ENCODE data around the gene OTUD3.
A peak's percentile ranks its signal among the peaks of the same experiment; 100 is the strongest.

Gene OTUD3

GRCh38 chr1:19910650-19911049, 28.5 kb downstream of the OTUD3 start:
- Histone ChIP-seq H3K36me3 (ENCODE audit: low read length) (peaks cover 20% of the 10 kb centered on the region; the same call in 1 of the 2 replicates), H3K9ac (ENCODE audit: low read length) (no peak overlapping the region), H3F3A (ENCODE audit: insufficient read depth) (no peaks in the 10 kb centered on the region), H3K9me2 (replicated peaks; ENCODE audit: insufficient read depth, low read length) (no peaks in the 10 kb centered on the region), H3K4me2 (ENCODE audit: low read depth, low read length, poor library complexity, severe bottlenecking) (no peak overlapping the region), H3K9me3 (ENCODE audit: insufficient read depth, low read length) (no peaks in the 10 kb centered on the region), H3K27ac (ENCODE audit: low read depth, low read length) (no peak overlapping the region), H2AFZ (ENCODE audit: low read depth, low read length, severe bottlenecking) (no peak overlapping the region), H3K4me3 (ENCODE audit: insufficient read depth, low read length, poor library complexity, severe bottlenecking) (no peak overlapping the region), H4K20me1 (ENCODE audit: low read depth, low read length) (no peaks in the 10 kb centered on the region), H3K79me2 (ENCODE audit: insufficient read depth, low read length) (no peaks in the 10 kb centered on the region), H3K27me3 (ENCODE audit: low read length) (no peaks in the 10 kb centered on the region)
- TF ChIP-seq EZH2phosphoT487 (conservative IDR thresholded peaks at IDR 0.05; ENCODE audit: low read length), result no peak
- no peak for TF ChIP-seq CTCF (IDR thresholded peaks at IDR 0.05; ENCODE audit: insufficient read depth, low read length, poor library complexity, severe bottlenecking)

GRCh38 chr1:19918057-19918456, 35.9 kb downstream of the OTUD3 start:
- Histone ChIP-seq H3K27me3 (ENCODE audit: low read length) (no peaks in the 10 kb centered on the region), H3K27ac (ENCODE audit: low read depth, low read length) (no peak overlapping the region), H4K20me1 (ENCODE audit: low read depth, low read length) (no peaks in the 10 kb centered on the region), H3K4me2 (ENCODE audit: low read depth, low read length, poor library complexity, severe bottlenecking) (no peak overlapping the region), H2AFZ (ENCODE audit: low read depth, low read length, severe bottlenecking) (no peak overlapping the region), H3K36me3 (ENCODE audit: low read length) (no peaks in the 10 kb centered on the region), H3F3A (ENCODE audit: insufficient read depth) (no peaks in the 10 kb centered on the region), H3K4me3 (ENCODE audit: insufficient read depth, low read length, poor library complexity, severe bottlenecking) (no peak overlapping the region), H3K9ac (ENCODE audit: low read length) (no peak overlapping the region), H3K9me2 (replicated peaks; ENCODE audit: insufficient read depth, low read length) (no peaks in the 10 kb centered on the region), H3K79me2 (ENCODE audit: insufficient read depth, low read length) (no peaks in the 10 kb centered on the region), H3K9me3 (ENCODE audit: insufficient read depth, low read length) (no peaks in the 10 kb centered on the region)
- no peak for TF ChIP-seq EZH2phosphoT487 (conservative IDR thresholded peaks at IDR 0.05; ENCODE audit: low read length)
- TF ChIP-seq CTCF (IDR thresholded peaks at IDR 0.05; ENCODE audit: insufficient read depth, low read length, poor library complexity, severe bottlenecking), result peak; percentile 82

GRCh38 chr1:19920132-19920710, 38.0 kb downstream of the OTUD3 start:
- no peaks in the 10 kb centered on the region for H3K27me3 ChIP-seq (ENCODE audit: low read length)

More at GRCh38 chr1:19920132-19920710, 38.0 kb downstream of the OTUD3 start:
- Histone ChIP-seq H3K27ac (ENCODE audit: low read depth, low read length) (no peak overlapping the region), H3K36me3 (ENCODE audit: low read length) (no peaks in the 10 kb centered on the region), H3K9ac (ENCODE audit: low read length) (no peak overlapping the region), H3K9me3 (ENCODE audit: insufficient read depth, low read length) (no peaks in the 10 kb centered on the region), H3K4me3 (ENCODE audit: insufficient read depth, low read length, poor library complexity, severe bottlenecking) (no peak overlapping the region), H3K79me2 (ENCODE audit: insufficient read depth, low read length) (no peaks in the 10 kb centered on the region), H4K20me1 (ENCODE audit: low read depth, low read length) (no peaks in the 10 kb centered on the region), H3K9me2 (replicated peaks; ENCODE audit: insufficient read depth, low read length) (no peaks in the 10 kb centered on the region), H2AFZ (ENCODE audit: low read depth, low read length, severe bottlenecking) (no peak overlapping the region), H3K4me2 (ENCODE audit: low read depth, low read length, poor library complexity, severe bottlenecking) (no peak overlapping the region), H3F3A (ENCODE audit: insufficient read depth) (no peaks in the 10 kb centered on the region)
- TF ChIP-seq EZH2phosphoT487 (conservative IDR thresholded peaks at IDR 0.05; ENCODE audit: low read length) (no peak), CTCF (IDR thresholded peaks at IDR 0.05; ENCODE audit: insufficient read depth, low read length, poor library complexity, severe bottlenecking) (no peak)
